NCI-H1417 (cell line): ENCODE measurements around the gene TUBA8.
A peak's percentile ranks its signal among the peaks of the same experiment; 100 is the strongest.
"Not testable (repeated sequence)": the region's sequence is repeated elsewhere in the genome, so short reads cannot be mapped to it uniquely, and the experiment has no call there.

Experiments
- DNase-seq, 3 experiments: peaks; one replicate each; lab custom pipeline; 2025; lab: John Stamatoyannopoulos, UW

TUBA8 gene

GRCh38 chr22:18110194-18110953 lies at the start of gene TUBA8:
TSS of gene TUBA8 (plus strand) at chr22:18110809. CDS start at chr22:18110866, 57 bp downstream.
- peak in 2 of 3 experiments; percentile 74 to 77 for DNase-seq

GRCh38 chr22:18062421-18062820 lies 48.2 kb upstream of the TUBA8 start:
- DNase-seq: no peak

- no peak for DNase-seq
These were observed 47.3 kb upstream of the TUBA8 start for GRCh38 chr22:18063306-18063705.

- not testable (repeated sequence) for DNase-seq
These were observed 46.9 kb upstream of the TUBA8 start for GRCh38 chr22:18063715-18064114.

- no peak for DNase-seq
These were observed 46.0 kb upstream of the TUBA8 start for GRCh38 chr22:18064636-18065035.

- no peak for DNase-seq
These were observed 45.4 kb upstream of the TUBA8 start for GRCh38 chr22:18065256-18065655.

- no peak for DNase-seq
These were observed 44.3 kb upstream of the TUBA8 start for GRCh38 chr22:18066181-18066859.

GRCh38 chr22:18067121-18067520 lies 43.5 kb upstream of the TUBA8 start:
- DNase-seq: no peak

- DNase-seq: no peak
These were observed 42.9 kb upstream of the TUBA8 start for GRCh38 chr22:18067548-18068341.

GRCh38 chr22:18068381-18068988 lies 42.1 kb upstream of the TUBA8 start:
- DNase-seq: no peak

GRCh38 chr22:18069041-18069440 lies 41.6 kb upstream of the TUBA8 start:
- no peak for DNase-seq

- peak in 1 of 3 experiments; percentile 25 for DNase-seq
These were observed 40.6 kb upstream of the TUBA8 start for GRCh38 chr22:18070041-18070440.

GRCh38 chr22:18070556-18071306 lies 39.9 kb upstream of the TUBA8 start:
- DNase-seq: peak in 2 of 3 experiments; percentile 32 to 43

GRCh38 chr22:18071307-18071967 lies 39.2 kb upstream of the TUBA8 start:
- DNase-seq: not testable (repeated sequence)

- DNase-seq: no peak
These were observed 38.7 kb upstream of the TUBA8 start for GRCh38 chr22:18071968-18072310.

- DNase-seq: no peak
These were observed 37.1 kb upstream of the TUBA8 start for GRCh38 chr22:18073467-18073866.

- not testable (repeated sequence) for DNase-seq
These were observed 36.7 kb upstream of the TUBA8 start for GRCh38 chr22:18073927-18074326.

- no peak for DNase-seq
These were observed 35.4 kb upstream of the TUBA8 start for GRCh38 chr22:18075101-18075719.

- DNase-seq: peak; percentile 50 to 84 (median 76)
These were observed 34.7 kb upstream of the TUBA8 start for GRCh38 chr22:18075720-18076497.
